GM18868 (cell line): Measurements from ENCODE around the gene FUBP3.

ENCODE experiments used
- ATAC-seq: cut with Tn5 transposase; IDR thresholded peaks from one replicate; pipeline ENCODE4 v1.9.1; 2021; ENCODE audit warnings: mild to moderate bottlenecking, moderate library complexity; ENCODE audit not compliant: unreplicated experiment

Gene FUBP3

DNA sequence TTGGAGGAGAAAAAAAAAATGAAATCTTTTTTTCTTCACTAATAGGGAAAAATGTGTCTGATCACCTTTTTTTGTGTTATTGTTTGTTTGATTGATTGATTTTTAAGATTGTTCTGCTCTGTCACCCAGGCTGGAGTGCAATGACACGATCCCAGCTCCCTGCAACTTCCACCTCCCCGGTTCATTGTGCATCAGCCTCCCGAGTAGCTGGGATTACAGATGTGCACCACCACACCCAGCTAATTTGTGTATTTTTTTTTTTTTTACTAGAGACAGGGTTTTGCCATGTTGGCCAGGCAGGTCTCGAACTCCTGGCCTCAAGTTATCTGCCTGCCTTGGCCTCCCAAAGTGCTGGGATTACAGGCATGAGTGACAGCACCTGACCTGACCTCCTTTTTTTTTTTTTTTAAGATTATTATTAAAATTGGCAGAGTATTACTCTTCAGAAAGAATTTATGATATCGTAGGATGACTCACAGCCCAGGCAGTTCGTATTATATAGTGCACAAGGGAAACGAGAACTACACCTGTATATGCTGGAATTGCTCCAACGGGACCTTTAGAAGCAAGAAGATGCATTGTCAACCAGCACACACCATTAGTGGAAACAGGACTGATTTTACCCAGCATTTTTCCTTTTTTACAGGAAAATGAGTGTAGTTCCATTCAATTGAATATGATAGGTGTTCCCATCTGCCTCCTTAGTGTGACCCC is 27.7 kb downstream of the FUBP3 start:
- ATAC-seq, result no peak

GRCh38 chr9:130607640-130608420 is 28.5 kb downstream of the FUBP3 start:
- ATAC-seq, result no peak

- no peak for ATAC-seq
Measured at GRCh38 chr9:130608554-130609134, 29.3 kb downstream of the FUBP3 start.

DNA sequence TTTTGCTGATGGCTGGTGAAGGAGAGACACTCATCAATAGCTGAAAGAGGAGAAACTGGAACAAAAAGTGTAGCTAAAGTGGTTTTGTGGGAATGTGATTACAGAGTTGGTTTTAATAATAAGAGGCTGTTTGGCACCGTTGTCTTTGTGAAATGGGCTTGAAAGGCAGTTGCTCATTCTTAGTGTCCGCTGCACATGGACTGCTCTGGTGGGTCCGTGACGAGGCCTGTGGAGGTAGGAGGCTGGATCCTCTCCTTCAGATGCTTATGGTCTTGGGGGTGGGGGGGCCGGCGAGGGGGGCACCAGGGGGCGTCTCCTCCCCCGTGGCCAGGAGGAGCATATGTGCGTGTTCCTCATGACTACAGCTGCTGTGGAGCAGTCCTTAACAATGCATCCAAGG is 29.8 kb downstream of the FUBP3 start:
- ATAC-seq, result no peak

GRCh38 chr9:130610862-130611707 is 31.7 kb downstream of the FUBP3 start:
- ATAC-seq, result no peak

- ATAC-seq, result no peak
Measured at GRCh38 chr9:130616451-130616850, 37.1 kb downstream of the FUBP3 start.

DNA sequence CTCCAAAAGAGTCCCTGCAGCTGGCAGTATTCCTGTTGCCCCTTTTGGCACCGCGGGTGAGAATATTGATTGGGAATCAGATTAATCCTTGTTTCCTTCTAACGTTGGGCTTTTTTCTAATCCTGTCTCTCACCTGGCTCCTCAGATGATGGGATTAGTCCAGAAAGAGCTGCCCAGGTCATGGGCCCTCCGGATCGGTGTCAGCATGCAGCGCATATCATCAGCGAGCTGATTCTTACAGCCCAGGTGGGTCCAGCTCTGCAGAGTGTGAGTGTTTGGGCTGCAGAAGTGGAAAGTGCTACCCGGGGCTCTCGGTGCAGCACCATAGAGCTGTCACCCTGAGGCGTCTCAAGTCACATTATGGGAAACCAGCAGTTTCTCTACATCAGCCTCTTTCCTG is 44.1 kb downstream of the FUBP3 start:
- no peak for ATAC-seq

- ATAC-seq, result no peak
Measured at GRCh38 chr9:130624154-130624553, 44.8 kb downstream of the FUBP3 start.

- ATAC-seq, result no peak
Measured at GRCh38 chr9:130626249-130626996, 47.0 kb downstream of the FUBP3 start.

DNA sequence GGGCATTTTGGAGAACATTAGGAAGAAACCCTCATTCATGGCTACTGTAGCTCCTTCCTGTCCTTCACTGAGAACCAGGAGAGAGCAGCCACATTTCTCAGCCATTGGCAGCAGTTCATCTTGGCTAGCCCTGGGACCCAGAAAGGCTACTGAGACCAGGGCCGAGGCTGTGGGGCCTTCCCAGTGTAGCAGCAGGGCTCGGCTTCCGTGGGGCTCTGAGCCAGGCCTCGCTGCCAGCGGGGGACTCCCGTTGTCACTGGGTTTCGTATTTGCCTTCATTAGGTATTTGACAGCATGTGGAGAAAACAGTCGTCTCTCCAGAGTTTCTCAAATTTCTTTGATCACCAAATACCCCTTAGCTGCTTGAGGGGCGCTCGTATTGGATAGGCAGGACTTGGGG is 47.7 kb downstream of the FUBP3 start:
- ATAC-seq, result no peak

GRCh38 chr9:130627896-130628792 is 48.8 kb downstream of the FUBP3 start:
- no peak for ATAC-seq

DNA sequence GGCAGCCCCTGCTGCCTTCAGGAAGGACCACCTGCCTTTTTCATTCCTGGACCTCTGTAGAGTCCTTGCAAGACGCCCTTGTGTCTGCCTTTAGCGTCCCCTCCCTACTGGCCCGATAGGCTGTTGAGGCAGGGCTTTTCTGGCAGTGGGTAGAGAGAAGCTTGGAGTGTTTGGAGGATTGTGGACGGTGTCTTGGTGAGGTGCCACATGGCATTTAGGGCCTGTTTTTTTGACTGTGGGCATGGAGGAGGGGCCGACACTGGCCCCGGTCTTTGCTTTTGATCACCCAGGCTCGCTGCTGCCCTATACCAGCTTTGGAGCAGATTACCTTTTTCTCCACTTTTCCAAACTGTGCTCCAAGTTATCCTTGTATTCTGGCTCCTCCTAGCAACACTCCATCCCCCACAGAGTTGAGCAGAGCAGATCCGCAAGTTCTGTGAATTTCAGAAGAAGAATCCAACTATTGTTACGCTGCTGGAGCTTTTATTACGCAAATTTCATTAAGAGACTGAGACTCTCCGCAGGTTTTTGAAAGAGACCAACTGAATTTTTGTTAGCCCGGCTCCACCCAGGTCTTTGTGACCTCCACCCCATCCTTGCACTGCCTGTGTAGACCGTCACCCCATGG is 50.2 kb downstream of the FUBP3 start:
- no peak for ATAC-seq

DNA sequence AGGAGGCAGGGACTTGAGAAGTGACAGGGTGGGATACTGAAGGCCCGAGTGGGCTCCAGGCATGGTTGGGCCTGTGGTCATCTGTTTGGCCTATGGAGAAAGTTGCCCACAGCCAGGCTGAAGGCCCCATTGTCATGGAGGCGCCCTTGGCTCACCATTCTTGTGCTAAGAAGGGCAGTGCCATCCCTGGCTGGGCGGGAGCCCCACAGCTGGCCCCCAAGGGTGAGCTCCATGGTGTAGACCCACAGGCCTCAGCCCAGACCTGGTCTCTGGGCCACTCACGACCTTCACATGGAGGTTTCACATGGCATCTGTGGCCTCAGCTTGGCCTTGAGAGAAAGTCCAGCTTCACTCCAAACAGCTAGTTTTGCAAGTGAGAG is 50.7 kb downstream of the FUBP3 start:
- ATAC-seq, result no peak

DNA sequence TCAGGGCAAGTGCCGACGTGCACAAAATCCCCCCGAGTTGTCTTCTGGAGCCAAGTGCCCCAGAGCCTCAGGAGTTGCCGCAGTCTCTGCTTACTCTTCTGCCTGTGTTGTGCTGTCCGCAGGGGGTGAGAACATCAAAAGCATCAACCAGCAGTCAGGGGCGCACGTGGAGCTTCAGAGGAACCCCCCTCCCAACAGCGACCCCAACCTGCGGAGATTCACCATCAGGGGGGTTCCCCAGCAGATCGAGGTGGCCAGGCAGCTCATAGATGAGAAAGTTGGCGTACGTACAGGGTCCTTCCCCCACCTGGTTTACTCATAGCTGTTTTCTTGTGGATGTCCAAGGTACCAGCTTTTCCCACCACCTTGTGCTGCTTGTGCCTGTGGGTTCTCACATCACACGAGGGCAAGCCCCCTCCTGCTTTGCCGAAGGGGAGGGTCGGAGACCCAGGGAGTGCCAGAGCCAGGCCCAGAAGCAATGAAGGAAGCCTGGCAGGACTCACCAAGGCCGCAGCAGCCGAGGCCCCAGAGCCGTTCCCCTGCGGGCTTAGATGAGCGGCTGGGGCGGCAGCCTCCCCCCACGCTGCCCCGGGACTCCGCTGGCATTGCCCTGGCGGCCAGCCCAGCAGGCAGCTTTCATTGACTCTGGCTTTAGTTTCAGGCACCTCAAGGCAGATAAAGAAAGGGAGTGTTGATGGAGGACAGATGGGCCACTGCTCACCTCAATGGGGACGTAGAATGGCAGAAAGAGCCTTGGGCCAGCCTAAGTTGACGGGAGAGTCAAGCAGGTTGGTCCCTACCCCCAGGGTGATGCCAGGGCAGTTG is 51.3 kb downstream of the FUBP3 start:
- no peak for ATAC-seq

DNA sequence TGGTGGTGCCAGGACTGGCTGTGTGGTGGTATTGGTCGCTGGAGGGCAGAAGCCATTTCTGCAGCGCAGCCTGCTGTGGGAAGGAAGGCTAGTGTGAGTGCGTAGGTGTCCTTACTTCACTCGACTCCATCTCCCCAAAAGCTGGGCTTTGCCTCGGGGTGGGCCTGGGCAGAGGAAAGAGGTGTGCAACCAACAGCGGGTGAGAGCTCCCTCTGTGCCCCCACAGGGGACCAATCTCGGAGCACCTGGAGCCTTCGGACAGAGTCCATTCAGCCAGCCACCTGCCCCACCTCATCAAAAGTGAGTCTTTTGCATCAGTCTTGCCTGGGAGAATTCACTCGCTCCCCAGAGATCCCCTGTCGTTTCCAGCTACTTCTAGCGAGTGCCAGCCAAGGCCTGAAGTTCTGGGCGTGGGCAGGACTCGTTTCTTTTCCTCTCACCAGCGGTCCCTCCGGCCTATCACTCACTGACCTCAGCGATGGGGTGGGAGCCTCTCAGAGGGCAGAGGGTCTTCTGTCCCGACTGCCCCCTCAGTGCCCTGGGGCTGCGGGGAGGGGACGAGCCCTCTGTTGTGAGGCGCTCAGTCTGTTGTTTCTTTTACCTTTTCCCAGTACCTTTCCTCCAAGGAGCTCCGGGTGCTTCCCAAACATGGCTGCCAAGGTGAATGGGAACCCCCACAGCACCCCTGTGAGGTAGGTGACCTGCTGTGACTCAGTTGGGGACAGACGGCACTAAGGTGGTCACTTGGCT is 52.1 kb downstream of the FUBP3 start:
- no peak for ATAC-seq

DNA sequence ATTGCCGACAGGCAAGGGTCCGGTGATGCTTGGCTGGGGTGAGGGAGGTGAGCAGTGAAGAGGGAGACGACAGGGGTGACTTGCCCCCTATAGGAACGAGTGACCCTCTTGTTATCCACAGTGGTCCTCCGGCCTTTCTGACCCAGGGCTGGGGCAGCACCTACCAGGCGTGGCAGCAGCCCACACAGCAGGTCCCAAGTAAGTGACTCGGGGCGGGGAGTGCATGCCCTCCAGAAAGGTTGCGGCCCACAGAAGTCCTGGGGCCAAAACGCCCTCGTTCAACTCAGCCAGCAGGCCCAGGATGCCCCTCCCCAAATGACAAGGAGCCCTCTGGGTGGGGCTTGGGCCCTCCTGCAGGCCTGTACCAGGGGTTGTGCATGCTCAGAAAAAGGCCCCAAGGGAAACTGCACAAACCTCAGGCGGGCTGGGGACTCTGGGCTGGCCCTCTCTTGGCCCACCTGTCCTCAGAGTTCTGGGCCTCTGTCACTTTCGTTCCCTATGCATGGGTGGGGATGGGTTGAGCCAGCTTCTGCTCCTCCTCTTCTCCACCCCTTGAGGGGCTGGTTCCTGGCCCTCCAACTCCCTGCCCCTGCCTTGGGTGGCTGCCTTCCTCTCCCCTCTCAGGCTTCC is 52.8 kb downstream of the FUBP3 start:
- ATAC-seq, result no peak

- no peak for ATAC-seq
Measured at GRCh38 chr9:130632841-130633240, 53.5 kb downstream of the FUBP3 start.
